GM19438 (cell line): ENCODE results near the gene CSMD2.

Experiments
- ATAC-seq: cut with Tn5 transposase; IDR thresholded peaks from one replicate; pipeline ENCODE4 v1.9.1; 2021; ENCODE audit warnings: low read depth; ENCODE audit not compliant: unreplicated experiment

The CSMD2 gene

DNA sequence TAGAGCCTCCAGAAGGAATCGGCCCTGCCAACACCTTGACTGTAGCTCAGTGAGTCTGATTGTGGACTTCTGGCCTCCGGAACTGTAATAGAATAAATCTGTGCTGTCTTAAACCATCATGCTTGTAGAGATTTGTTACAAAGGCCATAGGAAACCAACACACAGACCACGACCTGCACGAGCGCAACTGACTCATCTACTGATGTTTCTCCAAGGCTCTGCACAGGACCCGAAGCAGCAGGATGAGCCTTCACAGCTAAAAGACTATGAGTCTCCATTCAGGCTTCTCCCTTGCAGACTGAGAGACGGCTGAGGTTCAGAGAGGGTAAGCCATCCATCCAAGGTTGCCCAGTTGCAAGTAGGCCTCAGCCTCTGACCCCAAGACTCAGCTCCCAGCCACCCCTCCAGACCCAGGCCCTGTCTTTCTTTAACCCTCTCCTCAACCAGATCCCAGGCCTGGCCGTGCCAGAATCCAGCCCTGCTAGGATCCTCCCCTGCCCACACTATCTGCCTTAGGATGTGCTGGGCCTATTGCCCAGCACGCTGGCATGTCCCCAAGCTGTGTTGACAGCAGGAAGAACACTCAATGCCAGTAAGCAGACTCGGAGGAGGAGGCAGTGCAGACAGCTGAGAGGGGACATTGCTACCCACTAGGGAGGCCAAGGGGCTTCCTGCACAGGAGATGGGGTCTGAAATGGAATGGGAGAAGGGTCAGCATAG, 192.2 kb downstream of the CSMD2 start:
- ATAC-seq, result no peak

DNA sequence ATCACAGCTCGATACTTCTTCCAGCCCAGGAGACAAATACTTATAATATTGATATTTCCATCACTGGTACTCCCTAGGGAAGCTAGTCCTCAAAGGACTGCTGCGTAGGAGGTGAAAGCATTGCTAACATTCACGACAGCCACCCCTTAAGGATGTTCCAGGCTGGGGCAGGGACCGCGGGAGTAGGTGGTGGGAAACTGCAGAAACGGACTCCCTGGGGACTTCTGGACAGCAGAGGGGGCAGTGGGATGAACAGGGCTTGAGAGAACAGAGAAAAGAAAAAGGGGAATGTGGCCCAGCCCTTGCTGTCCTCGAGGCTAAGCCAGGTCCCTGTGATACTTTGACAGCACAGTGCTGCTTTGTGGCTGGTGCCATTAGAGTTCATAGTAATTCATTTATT, 193.1 kb downstream of the CSMD2 start:
- ATAC-seq, result no peak

DNA sequence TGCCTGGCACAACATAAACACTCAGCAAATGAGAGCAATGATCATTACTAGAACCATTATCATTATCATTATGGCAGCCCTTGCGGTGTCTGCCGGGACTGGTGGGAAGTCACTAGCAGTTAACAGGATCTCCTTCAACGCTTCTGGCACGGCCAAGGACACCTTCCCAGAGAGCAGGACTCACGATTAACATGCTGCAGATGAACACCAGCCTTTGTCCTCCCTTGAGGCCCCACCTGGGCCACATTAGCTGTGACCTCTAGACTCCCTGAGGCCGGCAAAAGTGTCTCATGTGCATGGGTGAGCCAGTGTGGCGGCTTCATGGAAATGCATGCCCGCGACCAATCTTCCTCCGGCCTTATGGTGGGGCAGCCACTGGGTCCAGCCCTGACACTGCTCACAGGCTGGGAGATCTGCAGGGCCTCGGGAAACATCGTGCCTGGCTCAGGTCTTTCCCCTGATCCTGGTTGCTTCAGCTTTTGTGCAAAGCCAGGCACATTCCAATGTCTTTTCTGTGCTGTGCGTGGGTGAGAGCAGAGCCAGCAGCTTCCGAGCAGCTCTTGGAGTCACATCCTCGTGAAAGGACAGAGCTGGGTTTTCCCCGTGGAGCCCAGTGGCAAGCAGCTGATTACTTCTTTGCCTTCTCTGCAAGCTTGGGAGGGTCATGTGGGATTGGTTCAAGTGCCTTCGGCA, 193.9 kb downstream of the CSMD2 start:
- no peak for ATAC-seq

DNA sequence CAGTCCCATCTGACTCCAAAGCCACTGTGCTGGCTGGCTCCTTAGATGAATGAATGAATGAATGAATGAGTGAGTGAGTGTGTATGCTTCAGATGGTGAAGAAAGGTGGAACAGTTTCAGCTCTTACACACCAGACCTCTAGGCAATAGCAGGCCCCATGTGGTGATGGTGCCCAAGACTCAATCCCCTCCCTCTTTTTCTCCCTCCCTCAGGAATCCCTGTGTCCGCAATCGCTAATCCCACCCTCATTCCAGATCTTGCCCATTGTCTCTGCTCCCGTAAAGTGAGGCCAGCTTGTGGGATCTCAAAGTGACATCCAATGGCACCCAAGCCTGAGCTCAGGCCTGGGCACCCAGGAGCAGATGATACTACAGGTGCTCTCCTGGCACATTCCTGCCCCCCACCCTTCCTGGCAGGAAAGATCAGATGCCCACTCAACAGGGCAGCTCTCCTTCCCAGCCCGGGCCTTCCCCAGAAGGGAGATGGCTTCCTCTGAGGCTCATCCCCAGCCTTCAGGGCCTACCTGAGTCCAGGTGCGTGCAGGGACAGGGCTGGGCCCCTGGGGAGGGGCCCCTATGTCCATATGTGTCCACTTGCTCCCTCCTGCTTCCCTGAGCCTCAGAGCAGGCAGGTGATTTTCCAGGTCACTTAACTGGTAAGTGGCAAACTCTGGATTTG, 194.7 kb downstream of the CSMD2 start:
- no peak for ATAC-seq

DNA sequence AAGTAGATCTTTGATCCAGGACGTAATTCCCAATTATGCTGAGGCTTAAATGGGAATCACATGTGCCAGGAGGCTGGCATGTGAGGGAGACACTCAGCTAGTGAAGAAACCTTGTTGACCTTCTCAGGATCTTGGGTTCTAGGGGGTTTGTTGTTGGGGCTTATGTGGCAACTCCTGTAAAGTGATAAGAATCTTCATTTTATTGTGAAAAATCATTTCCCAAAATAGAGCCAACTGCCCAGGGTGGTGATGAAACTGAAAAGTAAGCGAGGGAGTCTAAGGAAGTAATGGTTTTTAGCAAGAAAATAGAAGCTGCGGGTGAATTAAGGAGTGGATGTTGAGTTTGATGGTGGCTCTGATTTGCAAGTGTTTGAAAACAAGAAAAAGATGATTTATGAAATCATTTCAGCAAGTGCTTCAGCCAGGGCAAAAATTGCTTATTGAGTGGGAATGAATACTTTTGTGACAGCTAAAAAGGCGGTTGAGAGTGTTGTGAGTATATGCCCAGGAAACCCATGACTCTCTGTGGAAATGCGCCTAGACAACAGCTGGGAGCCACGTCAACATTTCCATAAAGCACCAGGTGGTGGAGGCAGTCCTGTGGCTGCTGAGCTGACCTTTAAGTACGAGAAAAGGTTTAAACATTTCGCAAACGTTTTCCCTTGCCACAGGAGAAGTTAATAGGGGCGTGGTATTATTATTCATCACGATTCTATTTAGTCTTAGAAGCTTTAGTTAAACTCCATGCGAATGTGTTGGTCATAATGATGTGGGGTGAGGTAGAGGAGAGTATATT, 198.5 kb downstream of the CSMD2 start:
- no peak for ATAC-seq

DNA sequence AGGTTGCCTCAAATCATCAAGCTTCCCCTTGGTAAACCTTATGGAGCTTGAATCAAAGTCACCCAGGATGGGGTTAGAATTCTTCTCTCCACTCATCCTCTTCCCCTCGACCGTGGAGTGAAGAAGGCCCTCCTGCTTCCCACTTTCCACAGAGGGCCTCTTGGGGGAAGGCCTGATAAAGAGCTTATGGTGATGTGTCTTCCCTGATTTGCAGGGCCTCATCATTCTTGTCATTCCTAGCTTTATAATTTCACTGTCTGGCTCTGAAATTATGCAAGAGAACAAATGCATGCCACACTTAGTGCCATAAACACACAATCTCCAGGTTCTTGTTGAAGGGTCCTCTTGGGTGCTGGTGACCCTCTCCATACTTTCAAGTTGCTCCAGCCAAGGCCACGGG, 199.9 kb downstream of the CSMD2 start:
- ATAC-seq, result no peak

DNA sequence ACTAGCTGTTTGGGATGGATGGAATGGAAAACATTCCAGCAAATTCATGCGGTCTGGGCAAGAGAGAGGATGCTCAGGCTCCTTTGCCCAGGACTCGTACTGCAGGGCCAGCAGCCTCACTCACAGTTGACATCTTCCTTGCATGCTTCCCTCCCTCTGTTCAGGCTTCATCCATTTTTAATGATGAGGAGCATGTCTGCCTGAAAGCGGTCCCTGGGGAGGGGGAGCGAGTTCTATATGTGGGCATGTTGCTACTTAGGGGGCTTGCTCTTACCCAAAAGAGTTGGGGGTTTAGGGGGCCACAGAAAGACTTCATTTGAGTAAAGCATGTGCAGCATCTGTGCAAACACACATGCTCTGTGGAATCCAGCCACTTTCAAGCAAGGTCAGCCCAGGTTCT, 203.0 kb downstream of the CSMD2 start:
- ATAC-seq, result no peak

DNA sequence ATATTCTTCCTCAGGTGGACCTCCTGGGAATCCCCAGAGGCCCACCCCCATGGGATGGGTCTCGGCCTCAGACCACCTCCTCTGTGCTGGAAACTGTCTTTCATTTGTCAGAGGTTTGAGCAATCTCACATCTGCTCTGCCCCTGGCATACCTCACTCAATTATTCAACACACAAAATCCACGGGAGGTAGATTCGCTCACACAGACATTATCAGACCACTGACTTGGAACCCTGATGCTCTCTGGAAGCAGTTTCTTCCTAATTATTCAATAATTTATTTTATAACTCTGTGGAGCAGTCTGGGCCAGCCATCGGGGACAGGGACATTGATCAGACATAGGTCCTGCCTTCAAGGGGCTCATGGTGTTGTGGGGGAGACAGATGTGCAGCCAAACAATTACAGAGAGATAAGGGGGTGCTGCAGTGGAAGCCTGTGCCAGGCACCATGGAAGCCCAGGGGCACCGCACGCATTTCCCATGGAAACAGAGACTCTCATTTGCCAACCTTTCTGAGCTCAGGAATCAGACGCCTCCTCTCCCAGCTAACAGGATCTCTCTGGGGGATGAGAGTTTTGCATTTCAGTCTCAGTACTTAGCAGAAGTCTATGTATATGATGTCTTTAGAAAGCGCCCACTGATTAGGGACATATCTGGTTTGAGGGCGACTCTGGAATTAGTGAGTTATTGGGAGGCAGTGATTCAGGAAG, 204.7 kb downstream of the CSMD2 start:
- ATAC-seq, result no peak

DNA sequence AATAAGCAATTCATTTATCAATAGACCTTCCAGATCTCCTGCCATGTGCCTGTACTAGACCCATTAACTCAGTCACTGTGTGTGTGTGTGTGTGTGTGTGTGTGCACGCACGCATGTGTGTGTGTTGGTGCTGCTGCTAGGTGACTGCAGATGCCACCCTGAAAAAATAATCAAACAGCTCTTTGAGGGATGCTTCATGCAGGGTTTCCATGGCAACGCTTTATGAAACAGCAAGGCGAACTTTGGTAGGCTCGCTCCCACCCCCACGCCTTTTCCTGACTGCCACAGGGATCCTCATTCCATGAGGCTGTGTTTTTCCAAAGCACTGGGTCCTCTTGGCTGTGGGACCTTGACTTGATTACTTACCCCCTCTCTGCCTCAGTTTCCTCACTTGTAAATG, 207.2 kb downstream of the CSMD2 start:
- ATAC-seq, result no peak

DNA sequence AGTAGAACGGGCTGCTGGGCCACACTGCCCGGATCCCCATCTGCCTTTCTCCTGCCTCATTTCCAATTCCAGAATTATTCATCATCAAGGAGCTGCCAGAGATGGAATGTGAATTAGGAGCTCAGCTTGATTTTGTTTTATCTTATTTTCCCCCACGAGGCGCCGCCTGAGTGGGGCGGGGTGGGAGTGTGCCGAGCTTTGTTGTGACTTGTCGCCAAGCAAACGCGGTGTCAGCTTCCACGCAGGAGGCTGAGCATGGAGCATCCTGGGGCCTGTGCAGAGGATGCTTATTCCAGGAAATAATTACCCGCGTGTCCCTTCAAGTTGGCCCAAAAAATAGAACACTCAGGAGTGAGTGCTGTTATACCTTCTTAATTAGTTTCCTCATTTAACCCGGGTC, 209.9 kb downstream of the CSMD2 start:
- no peak for ATAC-seq

DNA sequence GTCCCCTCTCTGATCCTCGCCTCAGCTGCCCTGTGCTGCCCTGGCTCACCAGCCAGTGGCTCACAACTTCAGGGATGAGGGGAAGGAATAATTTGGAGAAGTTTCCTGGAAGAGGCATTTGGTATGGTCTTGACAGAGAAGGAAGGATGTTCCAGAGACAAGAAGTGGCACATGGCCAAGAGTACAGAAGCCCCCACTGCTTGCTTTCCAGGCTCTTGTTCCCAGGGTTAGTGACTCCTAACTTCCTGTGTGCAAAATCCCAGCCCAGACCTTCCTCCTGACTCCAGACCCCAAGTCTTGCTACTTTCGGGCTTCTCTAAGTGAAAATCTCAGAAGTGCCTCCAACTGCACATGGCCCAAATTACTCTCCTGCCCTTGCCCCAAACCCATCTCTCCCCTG, 215.5 kb downstream of the CSMD2 start:
- ATAC-seq, result no peak

DNA sequence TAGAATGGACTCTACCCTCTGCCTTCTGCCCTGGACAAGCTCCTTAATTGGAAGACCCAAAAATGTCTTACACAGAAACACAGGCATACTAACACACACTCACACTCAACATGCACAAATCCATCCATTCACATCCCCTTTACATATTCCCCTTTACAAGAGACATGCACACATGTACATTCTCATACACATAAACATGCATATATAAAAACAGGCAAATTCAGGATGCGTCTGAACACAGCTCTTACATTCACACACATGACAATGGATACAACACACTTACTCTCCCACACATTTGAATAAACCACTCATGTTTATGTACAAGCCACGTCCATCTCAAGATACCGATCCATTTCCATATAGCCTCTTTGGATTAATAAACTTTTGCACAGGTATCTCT, 216.7 kb downstream of the CSMD2 start:
- ATAC-seq, result no peak

DNA sequence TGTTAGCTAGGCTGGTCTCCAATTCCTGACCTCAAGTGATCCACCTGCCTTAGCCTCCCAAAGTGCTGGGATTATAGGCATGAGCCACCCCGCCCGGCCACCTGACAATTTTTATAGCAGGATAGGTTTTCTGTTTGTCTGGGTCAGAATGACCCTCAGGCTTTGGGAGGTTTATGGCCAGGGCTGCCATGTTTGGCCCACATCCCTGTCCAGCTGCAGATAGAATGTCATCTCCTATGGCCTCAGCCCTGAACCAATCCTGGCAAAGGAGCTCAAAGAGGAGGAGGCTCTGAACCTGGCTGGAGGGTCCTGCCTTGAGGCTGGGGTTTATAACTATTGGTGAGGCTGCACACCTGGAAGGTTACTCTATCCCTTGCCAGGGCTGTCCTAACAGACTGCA, 218.2 kb downstream of the CSMD2 start:
- no peak for ATAC-seq

DNA sequence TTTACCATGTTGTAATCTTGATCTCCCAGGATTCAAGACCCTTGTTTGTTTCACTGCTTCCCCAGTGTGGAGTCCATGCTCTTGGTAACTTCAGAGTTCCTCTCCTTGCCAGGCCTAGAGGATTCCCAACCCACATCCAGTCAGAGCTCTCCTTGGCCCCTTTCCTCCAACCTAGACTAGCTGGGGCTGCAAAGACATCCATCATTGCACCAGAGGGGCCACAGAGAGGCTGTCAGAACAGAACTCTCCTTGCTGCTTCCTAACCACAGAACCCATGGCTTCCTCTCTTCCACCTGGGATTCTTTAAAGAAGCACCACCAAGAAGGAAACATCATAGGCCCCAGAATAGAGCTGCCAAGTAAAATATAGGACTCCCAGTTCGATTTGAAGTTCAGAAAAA, 220.2 kb downstream of the CSMD2 start:
- no peak for ATAC-seq

DNA sequence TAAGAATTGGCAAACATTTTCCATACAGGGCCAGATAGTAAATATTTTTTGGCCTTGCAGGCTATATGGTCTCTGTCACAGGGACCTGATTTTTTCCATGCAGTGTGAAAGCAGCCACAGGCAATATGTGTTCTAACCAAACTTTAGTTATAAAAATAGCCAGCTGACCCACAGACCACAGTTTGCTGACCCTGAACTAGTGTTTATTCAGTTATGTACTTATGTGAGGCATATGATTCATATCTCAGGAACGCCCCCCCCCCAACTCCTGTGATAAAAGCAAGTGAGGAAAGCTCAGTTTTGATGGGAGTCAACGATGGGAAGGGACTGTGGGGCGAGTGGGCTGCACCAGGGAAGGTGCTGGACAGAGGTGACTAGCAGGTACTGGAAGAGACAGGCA, 221.1 kb downstream of the CSMD2 start:
- no peak for ATAC-seq

DNA sequence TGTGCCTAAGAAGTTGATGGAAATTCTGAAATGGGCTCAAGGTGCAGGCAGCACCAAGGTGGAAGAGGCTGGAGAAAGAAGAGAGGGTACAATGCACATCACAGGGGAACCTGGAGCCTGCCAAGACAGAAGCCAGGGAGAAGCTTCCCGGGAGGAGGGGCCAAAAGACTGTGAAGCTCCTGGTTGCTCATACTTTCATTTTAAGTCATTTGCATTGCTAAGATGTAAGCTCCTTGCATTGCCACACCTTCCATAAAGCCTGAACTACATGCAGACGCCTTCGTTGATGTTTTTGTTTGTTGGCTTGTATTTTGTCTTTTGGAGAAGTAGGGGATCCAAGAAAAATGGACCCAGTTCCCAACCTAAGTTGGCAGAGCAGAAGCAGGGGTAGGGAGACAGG, 232.2 kb downstream of the CSMD2 start:
- ATAC-seq, result no peak

DNA sequence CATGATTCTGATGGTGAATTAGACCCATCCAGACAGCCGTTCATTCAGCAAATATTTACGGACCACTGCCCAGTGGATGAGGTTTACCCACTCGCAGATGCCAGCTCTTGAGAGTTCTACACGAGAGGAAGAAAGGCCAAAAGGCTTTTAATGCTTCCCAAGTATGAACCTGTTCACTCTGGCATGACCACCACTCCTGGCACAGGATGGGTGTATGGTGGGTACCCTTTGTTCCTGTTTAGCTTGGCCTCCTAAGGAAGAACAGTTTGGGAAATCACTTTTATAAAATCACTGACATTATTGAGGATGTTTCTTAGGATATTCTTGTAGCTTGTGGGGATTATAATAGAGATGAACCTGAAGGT, 233.9 kb downstream of the CSMD2 start:
- no peak for ATAC-seq

DNA sequence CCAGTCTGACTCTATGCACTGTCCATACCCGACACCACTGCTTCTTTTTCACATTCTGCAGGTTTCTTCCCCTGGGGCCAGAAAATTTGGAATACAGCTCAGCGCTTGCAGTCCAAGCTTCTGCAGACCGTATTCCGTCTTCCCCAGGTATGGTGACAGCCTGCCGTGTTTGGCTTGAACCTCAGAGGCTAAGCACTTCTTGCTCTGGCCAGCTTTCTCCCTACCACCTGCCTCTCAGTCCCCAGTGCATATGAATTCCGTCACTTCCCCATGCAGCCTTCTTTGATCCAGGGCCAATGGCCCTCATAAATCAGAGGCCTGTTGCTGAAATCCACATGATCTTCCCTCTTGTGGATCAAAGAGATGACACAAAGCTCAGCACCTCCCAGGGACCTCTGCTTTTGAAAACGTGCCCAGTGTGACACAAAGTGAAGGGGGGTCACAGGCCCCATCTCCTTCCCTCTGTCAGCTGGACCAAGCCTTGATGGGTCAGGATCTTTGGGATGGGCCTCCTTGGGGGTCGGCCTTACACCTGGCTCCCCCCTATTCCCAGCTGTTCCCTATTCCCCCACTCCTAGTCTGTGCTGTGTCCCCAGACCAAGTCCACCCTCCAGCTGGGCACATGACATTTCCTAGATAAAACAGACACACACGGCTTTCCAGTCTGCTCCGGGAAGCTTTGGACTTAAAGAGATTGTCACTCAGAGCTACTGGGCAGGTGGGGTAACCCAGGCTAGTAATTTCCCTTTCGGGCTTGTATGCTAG, 234.5 kb downstream of the CSMD2 start:
- no peak for ATAC-seq

DNA sequence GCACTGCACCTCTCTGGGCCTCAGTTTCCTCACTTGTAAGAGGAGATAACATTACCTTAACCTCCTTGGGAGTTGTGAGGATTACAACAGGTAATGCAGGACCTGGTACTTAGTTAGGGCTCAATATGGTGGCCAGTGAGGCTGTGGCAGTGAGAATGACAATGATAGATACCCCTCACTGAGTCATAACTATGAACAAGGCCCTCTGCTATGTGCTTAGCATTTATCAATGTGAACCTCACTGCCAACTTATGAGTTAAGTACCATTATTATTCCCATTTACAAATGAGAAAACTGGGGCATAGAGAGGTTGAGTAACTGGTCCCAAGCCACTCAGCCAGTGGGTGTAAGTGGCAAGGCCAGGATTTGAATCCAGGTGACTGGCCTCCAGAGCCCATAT, 236.8 kb downstream of the CSMD2 start:
- ATAC-seq, result no peak

DNA sequence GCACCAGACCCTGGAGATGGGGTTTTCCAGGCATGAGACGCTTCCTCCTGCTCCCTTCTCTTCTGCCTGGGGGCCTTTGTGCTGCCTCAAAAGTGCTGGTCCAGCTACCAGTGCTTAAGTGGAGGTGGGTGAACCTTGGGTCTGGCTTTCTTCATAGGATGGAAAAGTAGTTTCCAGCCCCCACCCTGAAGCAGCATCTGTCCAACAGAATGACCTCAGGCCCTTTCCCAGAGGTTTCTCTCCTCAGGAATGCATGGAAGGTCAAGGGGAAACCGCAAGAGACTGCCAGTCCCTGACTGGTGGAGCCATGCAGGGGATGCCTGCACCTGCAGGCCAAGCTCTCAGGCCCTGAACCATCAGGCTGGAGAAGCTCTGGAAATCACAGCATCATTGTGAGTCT, 237.3 kb downstream of the CSMD2 start:
- no peak for ATAC-seq
